HG03354 (cell line): Measurements from ENCODE around the gene XAF1.
"Not testable (repeated sequence)": the region's sequence is repeated elsewhere in the genome, so short reads cannot be mapped to it uniquely, and the experiment has no call there.

Experiments used
- ATAC-seq: cut with Tn5 transposase; IDR thresholded peaks from one replicate; pipeline ENCODE4 v1.9.1; 2021; ENCODE audit warnings: mild to moderate bottlenecking; ENCODE audit not compliant: unreplicated experiment, poor library complexity, severe bottlenecking

XAF1 gene

DNA sequence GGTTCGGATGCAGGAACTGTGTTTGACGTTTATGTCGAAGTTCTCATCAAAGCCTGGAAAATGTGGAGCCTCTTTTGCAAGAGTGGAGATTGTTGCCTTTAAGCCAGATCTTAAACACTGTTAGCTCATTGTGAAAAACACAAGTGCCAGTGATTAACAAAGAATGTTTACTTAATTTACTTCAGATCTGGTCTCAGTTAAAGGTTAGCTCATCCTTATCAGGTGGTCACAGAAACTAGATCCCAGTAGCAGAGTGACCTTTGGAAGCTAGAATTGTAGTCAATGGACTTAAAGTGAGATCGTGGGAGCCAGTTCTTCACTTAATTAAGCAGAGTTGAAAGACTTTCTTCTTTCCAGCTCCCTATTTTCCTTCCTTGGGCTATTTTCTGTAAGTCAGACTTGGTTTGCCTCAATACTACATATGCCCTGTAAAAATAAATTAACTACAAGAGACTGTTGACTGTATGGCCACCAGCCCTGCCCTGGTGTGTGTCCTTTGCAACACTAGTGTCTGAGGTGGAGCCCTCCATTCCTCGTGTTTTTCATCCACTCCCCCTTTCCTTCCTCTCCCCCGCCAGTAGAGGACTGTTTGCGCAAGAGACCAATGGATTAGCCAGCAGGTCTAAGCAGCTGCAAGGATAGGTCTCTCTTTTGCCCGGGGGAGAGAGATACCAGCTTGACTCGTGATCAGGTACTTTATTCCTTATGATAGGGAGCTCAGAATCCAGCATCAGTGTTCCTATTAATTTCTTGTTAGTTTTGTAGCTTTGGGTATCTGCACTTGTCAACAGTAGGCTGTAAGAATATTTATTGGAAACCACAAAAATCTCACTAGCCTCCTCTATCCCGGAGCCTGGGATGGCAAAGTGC, 40.4 kb downstream of the XAF1 start:
- ATAC-seq: no peak

DNA sequence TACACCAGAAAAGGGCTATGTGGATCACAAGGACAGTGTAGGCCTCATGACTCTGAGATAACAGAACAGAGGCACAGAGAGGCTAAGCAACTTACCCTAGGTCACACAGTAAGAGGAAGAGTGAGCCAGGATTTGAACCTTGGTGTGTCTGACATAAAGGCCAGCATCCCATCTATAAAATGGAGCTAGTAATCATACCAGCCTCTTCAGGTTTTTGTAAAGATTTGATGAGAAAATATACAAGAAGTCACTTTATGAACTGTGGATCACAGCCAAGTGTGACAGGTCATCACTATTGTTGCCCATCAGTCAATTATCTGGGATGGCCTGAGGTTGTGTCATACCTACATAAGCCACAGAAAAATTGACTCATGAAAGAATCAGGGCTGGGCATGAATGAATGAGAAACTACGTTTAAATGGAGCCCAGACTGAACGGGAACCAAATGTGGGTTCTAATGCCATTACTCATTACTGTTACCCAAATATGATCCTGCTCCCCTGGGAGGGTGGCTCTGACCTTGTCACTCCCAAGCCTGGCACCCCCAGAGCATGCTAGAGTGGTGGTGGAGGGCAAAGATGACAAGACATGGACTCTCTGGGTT, 41.1 kb downstream of the XAF1 start:
- ATAC-seq: no peak

DNA sequence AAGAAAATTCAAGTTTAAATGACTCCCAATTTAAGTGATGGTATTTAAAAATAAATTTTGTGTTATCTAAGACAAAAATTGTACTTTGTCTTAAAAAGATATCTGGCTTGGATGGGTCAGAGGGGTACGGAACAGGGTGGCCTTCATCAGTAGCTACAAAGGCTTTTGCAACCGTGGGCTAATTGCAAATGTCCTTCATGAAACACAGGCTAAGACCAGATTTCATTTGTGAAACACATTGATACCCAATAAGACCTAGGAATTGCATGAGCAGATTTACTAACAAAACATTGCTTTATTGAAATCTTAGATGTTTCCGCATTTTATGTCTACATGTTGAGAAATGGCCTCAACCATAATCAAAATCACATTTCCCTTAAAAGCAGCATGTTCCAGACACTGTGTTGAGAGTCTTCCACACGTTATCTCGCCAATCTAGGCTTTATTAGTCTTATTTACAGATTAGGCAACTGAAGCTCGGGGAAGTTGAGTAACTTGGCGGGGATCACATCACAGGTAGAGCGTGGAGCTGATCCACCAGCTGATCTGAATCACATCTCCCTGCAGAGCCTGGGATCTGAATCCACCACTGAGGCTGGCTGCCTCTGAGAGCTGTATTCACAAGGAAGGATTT, 42.0 kb downstream of the XAF1 start:
- no peak for ATAC-seq

DNA sequence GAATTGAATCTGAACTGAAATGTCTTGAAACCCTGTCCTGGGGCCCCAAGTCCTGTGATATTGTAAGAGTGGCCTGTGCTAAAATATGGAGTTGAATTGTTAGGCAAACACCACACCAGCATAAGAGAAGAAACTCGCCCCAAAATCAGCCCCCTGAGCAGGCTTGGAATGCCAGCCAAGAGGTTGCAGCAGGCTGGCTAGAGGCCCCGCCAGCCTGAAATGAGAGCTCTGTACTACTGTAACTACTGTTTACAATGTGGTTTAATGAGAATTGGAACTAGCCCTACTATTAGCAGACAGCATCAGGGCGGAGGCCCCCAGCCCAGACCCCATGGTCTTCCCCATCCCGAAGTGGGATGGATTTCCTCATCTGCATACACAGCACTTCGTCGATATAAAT, 43.9 kb downstream of the XAF1 start:
- no peak for ATAC-seq

DNA sequence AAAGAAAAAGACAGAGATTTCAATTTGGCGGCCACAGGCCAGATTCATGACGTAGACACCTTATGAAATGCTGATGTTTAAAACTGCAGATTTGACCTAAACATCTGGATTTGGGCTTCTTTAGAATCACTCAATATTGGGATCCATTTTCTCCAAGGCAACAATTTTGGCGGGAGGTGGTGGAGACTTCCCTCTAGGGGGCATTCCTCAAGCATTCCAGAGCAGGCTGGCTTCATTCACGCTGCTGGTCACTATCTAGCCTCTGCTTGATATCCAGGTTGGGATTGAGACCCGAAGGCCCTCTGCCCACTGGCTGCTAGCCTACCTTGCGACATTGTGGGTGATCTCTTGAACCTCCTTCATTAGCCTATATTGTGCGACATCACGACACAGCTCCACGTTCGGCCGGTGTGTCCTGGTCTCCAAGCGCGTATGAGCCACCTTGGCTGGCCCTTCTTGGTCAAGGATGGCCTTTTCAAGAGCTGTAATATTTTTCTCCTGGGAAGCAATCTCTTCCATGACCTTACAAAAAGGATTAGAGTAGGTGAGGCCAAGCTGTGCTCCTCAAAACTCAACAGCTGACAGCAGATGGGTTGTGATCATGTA, 44.7 kb downstream of the XAF1 start:
- no peak for ATAC-seq

DNA sequence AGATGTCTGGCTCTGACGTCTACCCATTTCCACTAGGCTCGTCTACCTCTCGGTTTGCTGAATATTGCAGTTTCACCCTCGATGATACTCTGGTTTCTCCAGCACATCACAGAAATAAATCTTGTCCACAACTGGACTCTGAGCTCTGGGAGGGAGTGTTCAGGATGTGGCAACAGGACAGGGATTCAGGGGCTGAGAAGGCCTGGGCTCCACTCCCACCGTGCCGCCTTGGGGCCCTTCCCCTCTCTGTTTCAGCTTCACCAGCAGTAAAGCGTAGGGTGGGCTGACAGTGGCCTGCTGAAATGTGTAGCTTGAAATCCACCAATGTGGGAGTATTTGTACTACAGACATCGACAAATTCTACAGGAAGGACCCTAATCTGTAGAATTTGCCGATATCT, 55.7 kb downstream of the XAF1 start:
- no peak for ATAC-seq

DNA sequence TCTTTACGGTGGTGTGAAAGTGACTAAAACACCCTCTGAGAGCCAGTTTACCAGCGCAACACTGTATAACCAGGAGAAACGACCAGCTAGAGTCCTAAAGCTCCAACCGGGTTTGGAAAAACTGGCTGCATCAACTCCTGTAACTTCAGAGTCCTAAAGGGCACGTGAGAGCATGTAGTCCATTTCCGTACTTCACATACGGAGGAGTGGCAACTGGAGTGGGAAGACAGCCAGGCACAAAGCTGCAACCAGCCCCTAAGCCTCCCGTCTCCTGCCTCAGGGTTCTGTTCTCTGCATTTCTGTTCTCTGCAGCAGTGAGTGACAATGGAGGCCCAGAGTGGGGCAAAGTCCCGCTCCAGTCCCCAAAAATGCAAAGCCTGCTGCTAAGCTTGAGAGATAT, 56.4 kb downstream of the XAF1 start:
- ATAC-seq: no peak

DNA sequence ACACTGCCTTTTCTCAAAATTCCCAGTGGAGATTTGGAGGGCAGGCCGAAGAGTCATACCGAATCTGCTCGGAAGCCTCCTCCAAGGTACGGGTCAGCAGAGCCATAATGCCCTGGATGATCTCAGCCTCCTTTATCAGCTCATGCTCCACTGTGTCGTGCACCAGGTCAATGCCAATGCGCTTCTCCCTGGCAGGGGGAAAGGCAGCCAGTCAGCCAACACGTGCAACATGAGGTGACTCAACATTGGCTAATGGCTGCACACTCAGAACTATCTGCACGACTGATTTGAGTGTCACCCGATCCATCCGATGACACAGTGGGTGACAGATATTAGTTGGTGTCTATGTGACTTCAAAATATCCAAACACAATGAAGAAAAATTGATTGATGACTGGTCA, 59.9 kb downstream of the XAF1 start:
- ATAC-seq: no peak

DNA sequence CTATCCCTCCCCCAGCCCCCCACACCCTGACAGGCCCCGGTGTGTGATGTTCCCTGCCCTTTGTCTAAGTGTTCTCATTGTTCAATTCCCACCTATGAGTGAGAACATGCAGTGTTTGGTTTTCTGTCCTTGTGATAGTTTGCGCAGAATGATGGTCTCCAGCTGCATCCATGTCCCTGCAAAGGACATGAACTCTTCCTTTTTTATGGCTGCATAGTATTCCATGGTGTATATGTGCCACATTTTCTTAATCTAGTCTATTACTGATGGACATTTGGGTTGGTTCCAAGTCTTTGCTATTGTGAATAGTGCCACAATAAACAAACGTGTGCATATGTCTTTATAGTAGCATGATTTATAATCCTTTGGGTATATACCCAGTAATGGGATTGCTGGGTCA, 60.5 kb downstream of the XAF1 start:
- ATAC-seq: not testable (repeated sequence)

DNA sequence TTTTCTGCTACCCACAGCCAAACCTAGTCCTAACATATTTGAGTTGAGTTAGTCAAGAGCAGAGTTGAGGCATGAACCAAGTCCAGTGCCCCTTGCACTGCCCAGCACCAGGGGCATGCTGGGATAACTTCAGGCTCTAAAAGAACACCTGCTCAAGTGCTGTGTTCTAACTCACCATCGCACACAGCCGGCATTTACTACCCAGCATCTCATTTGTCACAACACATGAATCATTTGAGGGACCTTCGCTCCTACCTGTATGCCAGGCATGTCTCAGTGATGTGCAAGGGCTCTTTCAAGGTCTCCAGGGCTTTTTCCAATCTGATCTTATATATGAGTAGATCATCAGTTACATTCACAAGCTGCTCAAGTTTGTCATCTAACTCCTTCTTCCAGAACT, 63.1 kb downstream of the XAF1 start:
- ATAC-seq: no peak

DNA sequence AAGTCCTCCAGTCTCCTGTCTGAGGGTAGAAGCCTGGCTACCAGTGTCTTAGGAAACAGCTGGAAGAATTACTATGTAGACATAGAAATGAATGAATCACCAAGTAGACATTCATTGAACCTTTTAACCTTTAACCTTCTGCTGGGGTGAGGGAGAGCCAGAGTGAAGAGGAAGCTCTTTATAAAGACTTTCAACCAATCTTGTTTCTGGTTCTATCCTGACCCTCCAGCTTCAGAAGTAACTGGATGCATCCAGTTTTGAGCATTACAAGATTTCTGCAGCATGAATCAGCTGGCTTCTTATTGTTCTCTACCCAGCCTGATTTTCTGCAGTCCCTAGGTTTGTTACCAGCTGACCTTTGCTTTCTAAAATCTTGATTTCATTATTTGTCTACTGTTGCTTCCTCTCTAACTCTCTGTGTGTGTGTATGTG, 67.2 kb downstream of the XAF1 start:
- no peak for ATAC-seq
